B cell (primary cell): ENCODE results near the gene TMEM151A. TPM values are rescaled to one million over a fixed set of nuclear protein-coding genes. Genes with fewer than 3 reads are reported as not detected.

ENCODE experiments used
- ATAC-seq: fragments of 200-7000 bp; cut with Tn5 transposase; one replicate; pipeline ENCODE4 v1.10.0; 2021; ENCODE audit warnings: low read depth, mild to moderate bottlenecking, moderate number of reproducible peaks, moderate library complexity
- CTCF ChIA-PET: fragments of 350-600 bp; sonication (Branson Sonifier 250); formaldehyde crosslinking; loops from one replicate; lab custom pipeline; 2021; ENCODE audit warnings: antibody characterized with exemption, inconsistent platforms; lab: Charles Lee
- POLR2A ChIA-PET: fragments of 350-600 bp; sonication (Branson Sonifier 250); formaldehyde crosslinking; loops from one replicate; lab custom pipeline; 2021; ENCODE audit warnings: antibody characterized with exemption; lab: Charles Lee
- DNase-seq: peaks from one replicate; pipeline ENCODE4 v3.0.0; 2013
- H2AFZ ChIP-seq: 2 replicates; pipeline ENCODE4 v1.6.1; 2012; ENCODE audit warnings: mild to moderate bottlenecking, low read depth, low read length; ENCODE audit not compliant: insufficient read depth, poor library complexity, severe bottlenecking
- H3K27ac ChIP-seq, 2 donors: 1 replicate in 1 of 2; 2 replicates in 1 of 2; pipeline ENCODE4 v1.5.1; 2012 to 2013; ENCODE audit warnings: low read length in 2 of 2, mild to moderate bottlenecking in 2 of 2, moderate library complexity in 1 of 2
- H3K27me3 ChIP-seq, 4 experiments: fragments of 200-600 bp in 1 of 4; sonication (generic) in 1 of 4; replicated peaks in 1 of 4; 1 replicate in 2 of 4; 2 replicates in 2 of 4; pipeline versions ENCODE4 v1.6.1 to v1.7.0; 2013 to 2016; ENCODE audit warnings: low read length in 3 of 4, mild to moderate bottlenecking in 2 of 4, mixed read lengths in 1 of 4, moderate library complexity in 1 of 4; ENCODE audit not compliant: insufficient read depth in 4 of 4, control insufficient read depth in 3 of 4; ENCODE audit errors: control extremely low read depth in 1 of 4
- H3K36me3 ChIP-seq, 2 experiments: replicated peaks in 1 of 2; 1 replicate in 1 of 2; 2 replicates in 1 of 2; pipeline versions ENCODE4 v1.6.1 to v1.7.1; 2013; ENCODE audit warnings: low read length in 1 of 2; ENCODE audit not compliant: insufficient read depth in 2 of 2, control insufficient read depth in 1 of 2; ENCODE audit errors: control extremely low read depth in 1 of 2, extremely low read depth in 1 of 2
- H3K4me1 ChIP-seq, 2 donors: fragments of 200-600 bp in 1 of 2; sonication (generic) in 1 of 2; 1 replicate in 1 of 2; 2 replicates in 1 of 2; pipeline versions ENCODE4 v1.5.1 to v1.6.1; 2013 to 2017; ENCODE audit warnings: low read length in 2 of 2; ENCODE audit not compliant: control insufficient read depth in 2 of 2, insufficient read depth in 2 of 2
- H3K4me2 ChIP-seq: replicated peaks from 2 replicates; pipeline ENCODE3; 2012; ENCODE audit warnings: mild to moderate bottlenecking, low read depth, low read length; ENCODE audit not compliant: poor library complexity, severe bottlenecking
- H3K4me3 ChIP-seq, 5 experiments: fragments of 200-600 bp in 1 of 5; sonication (generic) in 1 of 5; 1 replicate in 3 of 5; 2 replicates in 2 of 5; pipeline versions ENCODE4 v1.5.1 to v1.7.0; 2011 to 2016; ENCODE audit warnings: low read length in 4 of 5, mild to moderate bottlenecking in 4 of 5, low read depth in 2 of 5, control low read depth in 1 of 5, moderate library complexity in 1 of 5; ENCODE audit not compliant: insufficient read depth in 1 of 5; ENCODE audit errors: control extremely low read depth in 1 of 5, extremely low read depth in 1 of 5
- H3K79me2 ChIP-seq: fragments of 200-600 bp; sonication (generic); one replicate; pipeline ENCODE4 v1.6.0; 2016; ENCODE audit warnings: low read length; ENCODE audit not compliant: control insufficient read depth, insufficient read depth
- H3K9ac ChIP-seq: fragments of 200-600 bp; sonication (generic); 2 replicates; pipeline ENCODE4 v1.6.1; 2017; ENCODE audit warnings: mild to moderate bottlenecking, low read length, moderate library complexity
- H3K9me3 ChIP-seq, 3 donors: one replicate each; pipeline versions ENCODE4 v1.6.1 to v1.7.1; 2013; ENCODE audit warnings: low read length in 2 of 3; ENCODE audit not compliant: control insufficient read depth in 2 of 3, insufficient read depth in 1 of 3; ENCODE audit errors: control extremely low read depth in 1 of 3
- H4K20me1 ChIP-seq: 2 replicates; pipeline ENCODE4 v1.6.0; 2012; ENCODE audit warnings: mild to moderate bottlenecking, low read length; ENCODE audit not compliant: insufficient read depth, control insufficient read depth, poor library complexity, severe bottlenecking
- H3K27ac Mint-ChIP-seq: one replicate; pipeline ENCODE4 v1.8.0; 2021; ENCODE audit warnings: mixed read lengths
- H3K27me3 Mint-ChIP-seq: one replicate; pipeline ENCODE4 v1.8.0; 2021; ENCODE audit warnings: mixed read lengths
- H3K4me1 Mint-ChIP-seq: one replicate; pipeline ENCODE4 v1.8.0; 2021; ENCODE audit warnings: mixed read lengths
- H3K4me3 Mint-ChIP-seq: one replicate; pipeline ENCODE4 v1.8.0; 2021; ENCODE audit warnings: mixed read lengths
- H3K9me3 Mint-ChIP-seq: one replicate; pipeline ENCODE4 v1.8.0; 2022; ENCODE audit warnings: mixed read lengths; ENCODE audit not compliant: insufficient read depth
- CTCF ChIP-seq: fragments of 200-600 bp; IDR thresholded peaks from one replicate; pipeline ENCODE4 v1.8.0; 2022; ENCODE audit warnings: antibody characterized with exemption, mild to moderate bottlenecking
- EZH2 ChIP-seq: IDR thresholded peaks from 2 replicates; pipeline ENCODE4 v1.6.1; 2012; ENCODE audit warnings: borderline replicate concordance, low read depth, mild to moderate bottlenecking, moderate library complexity, low read length; ENCODE audit not compliant: insufficient read depth, poor library complexity, severe bottlenecking
- WGBS: methylation state at CpG from one replicate; pipeline ENCODE4 v1.1.5; 2013; ENCODE audit warnings: missing lambda C conversion rate; ENCODE audit not compliant: insufficient coverage; 5-methylcytosine and 5-hydroxymethylcytosine counted together
- intact Hi-C: fragments of 100-400 bp; cut with micrococcal nuclease; formaldehyde crosslinking; loops from one replicate; pipeline ENCODE4 v1.10.0; 2022
- polyA plus RNA-seq: library from polyadenylated mRNA; depleted of rRNA; stranded (reverse); fragments of >200 nt; gene quantifications from 2 replicates; pipeline ENCODE4 v1.2.3, GENCODE V29; 2012
- total RNA-seq, 2 donors: library from RNA; stranded (reverse); fragments of 120-200 nt in 1 of 2; gene quantifications; 1 replicate in 1 of 2; 2 replicates in 1 of 2; pipeline versions ENCODE4 v1.2.3 to v1.2.4, GENCODE V29; 2013 to 2022

Gene TMEM151A
- total and polyA plus RNA-seq, 2 donors (not counting 1 experiment from before 2014, with no cell fraction given) = 0.17 to 1.1 TPM

DNA sequence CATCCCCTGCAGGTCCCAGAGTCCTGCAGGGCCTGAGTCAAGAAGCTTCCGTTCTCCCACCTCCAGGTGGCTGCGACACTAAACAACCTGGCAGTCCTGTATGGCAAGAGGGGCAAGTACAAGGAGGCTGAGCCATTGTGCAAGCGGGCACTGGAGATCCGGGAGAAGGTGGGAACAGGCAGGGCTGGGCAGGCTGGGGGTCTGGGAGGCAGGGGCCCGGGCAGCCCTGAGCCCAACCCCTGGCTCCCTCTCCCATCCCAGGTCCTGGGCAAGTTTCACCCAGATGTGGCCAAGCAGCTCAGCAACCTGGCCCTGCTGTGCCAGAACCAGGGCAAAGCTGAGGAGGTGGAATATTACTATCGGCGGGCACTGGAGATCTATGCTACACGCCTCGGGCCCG lies 27.9 kb upstream of the TMEM151A start:
- DNase-seq (no peak), ATAC-seq (no peak)
- no peak overlapping the region for H3K27ac ChIP-seq
- H3K79me2 ChIP-seq = peaks cover 10% of the 10 kb centered on the region
- Mint-ChIP-seq H3K9me3 (no peaks in the 10 kb centered on the region), H3K4me1 (peaks cover 21% of the 10 kb centered on the region), H3K27me3 (no peaks in the 10 kb centered on the region), H3K4me3 (no peak overlapping the region), H3K27ac (no peak overlapping the region)
- peaks cover 7 to 16% of the 10 kb centered on the region in 2 donors for H3K4me1 ChIP-seq
- no peak overlapping the region for H3K4me3 ChIP-seq
- POLR2A ChIA-PET = no interaction called here
- H4K20me1 ChIP-seq = peaks cover 6% of the 10 kb centered on the region
- no peak overlapping the region for H3K4me2 ChIP-seq
- intact Hi-C loops = no loop called here
- H3K36me3 ChIP-seq = peaks cover 0 to 47% of the 10 kb centered on the region in 2 experiments
- TF ChIP-seq CTCF (no peak), EZH2 (no peak)
- H3K9me3 ChIP-seq = no peaks in the 10 kb centered on the region
- no peaks in the 10 kb centered on the region for H3K27me3 ChIP-seq
- WGBS = 98% methylated on average over 10 of the region's 10 CpGs
- no peak overlapping the region for H3K9ac ChIP-seq
- CTCF ChIA-PET = no interaction called here
- no peak overlapping the region for H2AFZ ChIP-seq

DNA sequence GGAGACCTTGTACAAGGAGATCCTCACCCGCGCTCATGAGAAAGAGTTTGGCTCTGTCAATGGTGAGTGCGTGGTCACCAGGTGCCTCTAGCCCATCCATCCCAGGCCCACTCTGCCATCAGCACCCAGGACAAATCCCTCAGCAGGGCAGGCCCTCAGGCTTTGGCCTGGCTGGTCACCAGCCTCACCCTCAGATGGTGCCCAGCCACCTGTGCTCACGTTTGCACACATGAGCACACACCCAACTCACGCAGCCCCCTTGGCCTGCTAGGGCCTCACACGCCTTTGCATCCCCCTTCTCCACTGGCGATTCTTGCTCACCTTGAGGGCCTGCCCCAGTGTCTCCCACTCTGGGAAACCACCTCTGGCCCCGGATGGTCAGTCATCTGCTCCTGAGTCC lies 27.3 kb upstream of the TMEM151A start:
- no peak for DNase-seq
- peaks cover 8 to 19% of the 10 kb centered on the region in 2 donors for H3K4me1 ChIP-seq
- no peak for ATAC-seq
- no peaks in the 10 kb centered on the region for H3K27me3 ChIP-seq
- peaks cover 0 to 47% of the 10 kb centered on the region in 2 experiments for H3K36me3 ChIP-seq
- H3K79me2 ChIP-seq = peaks cover 12% of the 10 kb centered on the region
- Mint-ChIP-seq H3K4me1 (peaks cover 19% of the 10 kb centered on the region), H3K4me3 (no peak overlapping the region), H3K27me3 (no peaks in the 10 kb centered on the region), H3K27ac (no peak overlapping the region), H3K9me3 (no peaks in the 10 kb centered on the region)
- WGBS = 98% methylated on average over 8 of the region's 8 CpGs
- H2AFZ ChIP-seq = no peak overlapping the region
- peaks cover under 1% of the 10 kb centered on the region for H4K20me1 ChIP-seq
- intact Hi-C loops = no loop called here
- H3K4me2 ChIP-seq = no peak overlapping the region
- H3K27ac ChIP-seq = no peak overlapping the region
- ChIA-PET POLR2A (no interaction called here), CTCF (no interaction called here)
- TF ChIP-seq CTCF (no peak), EZH2 (no peak)
- no peak overlapping the region for H3K4me3 ChIP-seq
- H3K9ac ChIP-seq = no peak overlapping the region
- no peaks in the 10 kb centered on the region for H3K9me3 ChIP-seq
